HG03439 (cell line): ENCODE measurements around the gene KANSL1.
"Not testable (repeated sequence)": the region's sequence is repeated elsewhere in the genome, so short reads cannot be mapped to it uniquely, and the experiment has no call there.

Experiments
- ATAC-seq: cut with Tn5 transposase; IDR thresholded peaks from one replicate; pipeline ENCODE4 v1.9.1; 2021; ENCODE audit warnings: mild to moderate bottlenecking, moderate library complexity; ENCODE audit not compliant: unreplicated experiment

The KANSL1 gene

DNA sequence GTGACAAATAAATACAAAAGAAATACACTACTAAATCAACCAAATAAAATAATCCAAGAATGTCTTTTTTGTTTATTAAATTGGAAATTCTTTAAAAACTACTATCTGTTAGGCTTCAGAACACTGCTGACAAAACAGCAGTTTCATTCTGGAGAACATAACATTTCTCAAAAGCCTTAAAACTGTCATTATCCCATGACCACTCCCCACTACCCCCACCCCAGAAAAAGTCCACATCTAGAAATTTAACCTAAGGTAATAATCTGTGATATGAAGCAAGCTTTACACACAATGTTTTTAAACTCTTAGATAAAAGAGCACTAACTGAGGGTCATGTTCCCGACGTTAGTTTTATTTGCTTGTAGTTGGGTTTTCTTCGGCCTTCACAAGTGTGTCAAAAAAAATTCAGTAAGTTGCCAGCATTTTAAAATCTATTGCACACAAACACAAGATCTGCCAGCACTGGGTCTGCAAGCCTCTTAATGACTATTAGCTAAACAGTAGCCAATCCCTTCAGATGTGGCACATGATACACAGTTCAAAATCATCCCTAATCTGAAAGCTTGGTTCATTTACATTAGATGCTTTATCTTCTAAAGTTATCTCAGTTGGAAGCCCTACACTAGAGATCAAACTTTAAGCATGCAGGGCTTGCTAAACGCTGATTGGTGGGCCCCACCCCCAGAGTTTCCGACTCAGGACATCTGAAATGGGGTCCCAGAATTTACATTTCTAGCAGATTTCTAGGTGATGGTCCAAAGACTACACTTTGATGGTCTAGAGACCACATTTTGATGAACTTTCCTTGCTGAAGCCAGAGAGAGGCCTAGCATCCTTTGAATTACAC, 75.2 kb downstream of the KANSL1 start:
- ATAC-seq = no peak

GRCh38 chr17:46117117-46117516, 76.1 kb downstream of the KANSL1 start:
- no peak for ATAC-seq

GRCh38 chr17:46115699-46116098, 77.5 kb downstream of the KANSL1 start:
- ATAC-seq = no peak

GRCh38 chr17:46111236-46111635, 82.0 kb downstream of the KANSL1 start:
- not testable (repeated sequence) for ATAC-seq

DNA sequence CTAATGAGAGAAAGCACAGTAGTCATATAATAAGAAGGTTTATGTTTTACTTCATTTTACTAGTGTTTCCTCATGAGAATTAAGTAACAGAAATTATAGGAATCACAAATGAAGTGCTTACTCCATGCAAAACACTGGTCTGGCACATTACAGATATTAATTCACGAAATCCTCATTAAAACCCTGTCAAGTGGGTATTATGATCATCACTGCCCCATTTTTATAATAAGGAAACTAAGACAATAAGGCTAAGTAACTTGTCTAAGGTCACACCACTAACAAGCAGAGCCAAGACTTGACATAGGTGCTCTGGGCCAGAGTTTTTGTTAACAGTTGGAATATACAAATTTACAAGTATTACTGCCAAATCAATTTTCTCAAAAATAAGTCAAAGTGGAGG, 83.0 kb downstream of the KANSL1 start:
- ATAC-seq = no peak

- no peak for ATAC-seq
Observed at GRCh38 chr17:46109603-46110189, 83.5 kb downstream of the KANSL1 start.

DNA sequence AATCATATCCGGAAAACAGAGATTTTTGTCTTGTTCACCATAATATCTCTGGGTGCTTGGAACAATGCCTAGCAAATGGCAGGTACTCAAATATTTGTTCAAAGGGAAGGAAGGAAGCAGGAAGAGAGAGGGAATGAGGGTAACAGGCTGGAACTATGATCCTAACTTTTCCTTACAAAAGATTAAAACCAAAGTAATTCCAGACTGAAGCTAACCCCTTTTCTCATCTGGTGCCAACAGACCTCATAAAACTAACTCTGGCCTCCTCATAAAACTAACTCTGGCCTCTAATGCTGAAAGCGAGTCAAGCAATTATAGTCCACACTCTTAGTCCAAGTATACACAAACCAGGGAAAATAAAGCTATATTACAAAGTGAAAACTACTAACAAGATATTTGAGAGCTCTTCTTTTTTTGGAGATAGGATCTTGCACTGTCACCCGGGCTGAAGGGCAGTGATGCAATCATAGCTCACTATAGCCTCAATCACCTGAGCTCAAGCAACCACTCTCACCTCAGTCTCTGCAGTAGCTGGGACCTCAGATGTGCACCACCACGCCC, 84.6 kb downstream of the KANSL1 start:
- ATAC-seq = no peak

DNA sequence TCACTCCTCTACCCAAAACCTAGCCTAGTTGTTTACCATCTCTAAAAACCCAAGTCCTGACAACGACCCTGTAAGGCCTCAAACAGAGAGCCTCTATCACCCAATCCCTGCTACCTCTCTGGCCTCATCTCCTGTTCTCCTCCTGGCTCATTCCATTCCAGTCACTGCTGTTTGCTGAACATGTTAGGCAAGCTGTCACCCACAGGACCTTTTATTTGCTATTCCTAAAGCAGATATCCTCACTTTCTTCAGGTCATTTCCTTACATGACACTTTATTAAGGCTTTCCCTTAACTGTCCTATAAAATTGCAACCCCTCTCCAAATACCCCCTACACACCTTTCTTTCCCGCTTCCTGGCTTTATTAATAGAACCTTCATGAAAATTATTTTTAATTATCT, 85.1 kb downstream of the KANSL1 start:
- no peak for ATAC-seq

DNA sequence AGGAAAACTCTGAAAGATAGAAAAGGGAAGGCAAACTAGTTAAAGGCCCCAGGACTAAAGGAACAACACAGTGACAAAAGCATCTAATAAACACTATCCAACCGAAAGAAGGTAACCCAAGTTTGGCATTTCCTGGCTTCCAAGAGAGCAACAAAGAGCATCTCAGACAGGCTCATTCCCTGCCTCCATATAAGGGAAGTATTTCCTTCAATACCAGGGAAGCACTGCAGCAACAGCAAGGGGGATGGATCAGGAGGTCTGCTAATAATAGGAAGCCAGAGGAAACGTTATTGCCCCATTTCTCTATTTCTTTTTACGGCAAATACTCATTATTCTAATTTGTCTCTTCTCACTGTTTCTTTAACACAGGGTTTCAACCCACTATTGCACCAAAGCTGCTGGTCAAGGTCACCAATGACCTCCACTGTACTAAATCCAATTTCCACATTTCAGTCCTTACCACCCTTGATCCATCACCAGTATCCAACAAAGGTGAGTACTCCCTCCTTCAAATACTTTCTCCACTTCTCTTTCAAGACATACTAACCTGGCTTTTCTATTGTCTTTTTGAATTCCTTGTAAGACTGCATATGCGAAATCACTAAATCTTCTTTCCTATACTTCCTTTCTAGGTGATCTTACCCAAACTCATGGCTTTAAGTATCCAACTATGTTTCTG, 86.1 kb downstream of the KANSL1 start:
- no peak for ATAC-seq

- ATAC-seq = not testable (repeated sequence)
Observed at GRCh38 chr17:46102806-46103205, 90.4 kb downstream of the KANSL1 start.

GRCh38 chr17:46101785-46102617, 91.2 kb downstream of the KANSL1 start:
- not testable (repeated sequence) for ATAC-seq

DNA sequence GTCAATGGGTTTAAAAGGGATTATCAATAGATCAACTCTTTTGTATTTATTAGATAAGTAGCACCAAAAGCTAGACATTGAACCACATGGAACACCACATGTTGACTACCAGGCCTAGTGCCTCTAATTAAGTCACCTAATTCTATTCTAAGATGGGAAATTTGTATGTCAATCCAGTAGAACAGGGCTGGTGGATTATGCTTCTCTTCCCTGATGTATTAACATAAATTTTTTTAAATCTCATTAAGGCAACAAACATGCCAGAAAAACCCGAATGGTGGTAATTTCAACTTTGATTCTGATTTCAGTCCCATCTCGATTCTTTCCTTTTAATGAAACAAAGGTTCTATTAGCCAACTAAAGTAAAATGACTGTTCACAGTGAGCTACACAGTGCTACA, 92.6 kb downstream of the KANSL1 start:
- ATAC-seq = no peak

DNA sequence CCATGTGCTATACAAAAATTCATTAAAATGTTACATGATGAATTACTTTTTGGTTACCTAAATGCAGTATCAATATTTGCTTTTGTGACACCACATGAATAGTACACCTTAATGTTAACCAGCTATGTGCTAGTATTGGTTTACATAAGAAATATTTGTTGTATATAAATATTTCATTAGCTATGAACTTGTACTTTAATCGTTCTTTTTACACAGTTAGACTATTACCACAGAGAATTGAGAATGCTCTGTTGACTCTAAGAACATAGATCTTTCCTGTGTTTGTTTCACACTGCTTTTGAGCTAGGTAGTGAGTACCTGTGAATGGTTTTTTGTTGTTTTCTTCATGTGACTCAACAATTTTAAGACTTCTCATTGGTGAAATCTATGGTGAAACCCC, 93.4 kb downstream of the KANSL1 start:
- no peak for ATAC-seq

- no peak for ATAC-seq
Observed at GRCh38 chr17:46097497-46097896, 95.7 kb downstream of the KANSL1 start.

- no peak for ATAC-seq
Observed at GRCh38 chr17:46092991-46093390, 100.2 kb downstream of the KANSL1 start.

DNA sequence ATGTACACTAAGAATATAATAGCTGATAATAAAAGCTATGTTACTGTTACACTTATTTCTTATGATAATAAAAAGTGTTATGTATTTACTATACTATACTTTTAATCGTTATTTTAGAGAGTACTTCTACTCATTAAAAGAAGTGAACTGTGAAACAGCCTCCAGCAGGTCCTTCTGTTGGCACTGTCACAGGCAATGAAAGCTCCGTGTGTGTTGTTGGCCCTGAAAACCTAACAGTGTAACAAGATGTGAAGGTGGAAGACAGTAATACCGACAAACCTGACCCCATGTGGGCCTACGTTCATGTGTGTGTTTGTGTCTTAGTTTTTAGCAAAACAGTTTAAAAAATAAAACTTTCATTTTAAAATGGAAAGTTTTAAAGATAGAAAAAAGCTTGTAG, 102.4 kb downstream of the KANSL1 start:
- no peak for ATAC-seq

DNA sequence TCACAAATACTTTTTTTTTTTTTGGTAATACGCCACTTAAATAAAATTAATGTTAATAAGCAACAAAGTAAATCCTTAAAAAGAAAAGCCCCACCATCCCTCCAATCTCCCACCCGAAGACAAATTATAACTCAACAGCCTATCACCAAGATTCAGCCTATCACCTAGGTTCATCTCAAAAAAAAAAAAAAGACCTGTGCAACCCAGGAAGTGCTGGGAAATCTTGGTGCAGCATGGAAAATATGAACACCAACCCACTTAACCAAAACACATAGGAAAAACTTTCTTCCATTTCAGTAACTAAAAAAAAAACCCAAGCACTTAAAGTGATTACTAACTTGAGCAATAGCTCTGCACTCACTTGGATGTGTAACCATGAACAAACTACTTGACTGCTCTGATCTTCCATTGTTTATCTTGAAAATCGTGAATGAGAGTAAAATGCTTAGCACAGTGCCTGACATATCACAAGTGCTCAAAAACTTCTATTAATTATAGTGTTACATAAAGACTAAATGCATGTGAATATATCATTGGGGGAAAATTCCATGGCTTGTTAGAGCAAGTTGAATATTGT, 103.8 kb downstream of the KANSL1 start:
- no peak for ATAC-seq

DNA sequence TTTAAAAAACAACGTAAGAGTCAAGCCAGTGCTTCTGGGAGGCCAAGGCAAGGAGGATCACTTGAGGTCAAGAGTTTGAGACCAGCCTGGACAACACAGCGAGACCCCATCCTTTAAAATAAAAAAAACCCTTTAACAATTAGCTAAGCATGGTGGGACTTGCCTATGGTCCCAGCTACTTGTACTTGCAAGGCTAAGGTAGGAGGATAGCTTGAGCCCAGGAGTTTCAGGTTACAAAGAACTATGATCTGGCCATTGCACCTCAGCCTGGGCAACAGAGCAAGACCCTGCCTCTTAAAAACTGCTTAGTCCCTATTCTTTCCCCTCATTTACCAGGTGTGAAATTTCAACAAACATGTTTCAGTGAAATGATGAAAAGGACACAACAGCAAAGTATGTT, 104.6 kb downstream of the KANSL1 start:
- ATAC-seq = no peak

DNA sequence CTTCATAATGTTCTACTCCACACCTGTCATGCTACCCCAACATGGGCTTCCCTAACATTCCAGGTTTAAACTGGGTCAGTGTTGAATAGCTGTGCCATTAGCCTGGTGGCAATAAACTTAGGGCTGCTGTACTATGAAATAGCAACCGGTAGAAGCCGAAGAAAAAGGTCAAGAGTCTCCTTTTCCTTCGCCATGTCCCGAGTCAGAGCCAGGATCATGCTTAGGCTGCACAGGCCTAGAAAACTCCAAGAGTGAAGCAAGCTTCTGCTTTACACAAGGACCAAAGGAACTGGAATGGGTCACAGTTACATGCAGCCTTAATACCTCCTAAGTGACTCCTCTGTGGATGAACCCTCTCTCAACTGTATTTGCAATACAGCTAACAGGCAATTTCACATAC, 105.4 kb downstream of the KANSL1 start:
- ATAC-seq = not testable (repeated sequence)

GRCh38 chr17:46086821-46087220, 106.4 kb downstream of the KANSL1 start:
- no peak for ATAC-seq
